Stimulated activated CD4-positive, alpha-beta T cell treated with anti-CD3 and anti-CD28 coated beads, Interleukin-2, amount 100 ng/mL, for 4 hours (primary cell): ENCODE data around the gene TCAP.

Experiments used
- DNase-seq: peaks from one replicate; pipeline ENCODE4 v3.0.0-alpha.2; 2020; ENCODE audit warnings: low read depth

TCAP gene

GRCh38 chr17:39667945-39668924 is 3.1 kb downstream of the TCAP start, which contains the start of gene PNMT:
Gene PNMT (plus strand): TSS chr17:39668453. CDS start chr17:39668476, 23 bp downstream.
- DNase-seq = peak; percentile 49

GRCh38 chr17:39669897-39670735 is 5.0 kb downstream of the TCAP start:
- DNase-seq = no peak

- no peak for DNase-seq
These were observed 5.6 kb downstream of the TCAP start for GRCh38 chr17:39670746-39671145.

GRCh38 chr17:39671651-39672521 is 6.7 kb downstream of the TCAP start:
- DNase-seq = no peak

GRCh38 chr17:39672522-39673334 is 7.6 kb downstream of the TCAP start:
- no peak for DNase-seq

- no peak for DNase-seq
These were observed 8.4 kb downstream of the TCAP start for GRCh38 chr17:39673335-39674081.

GRCh38 chr17:39674179-39674578 is 9.0 kb downstream of the TCAP start:
- no peak for DNase-seq

- no peak for DNase-seq
These were observed 9.7 kb downstream of the TCAP start for GRCh38 chr17:39674702-39675389.

- no peak for DNase-seq
These were observed 10.4 kb downstream of the TCAP start for GRCh38 chr17:39675390-39676082.

GRCh38 chr17:39676198-39676819 is 11.2 kb downstream of the TCAP start:
- DNase-seq = peak; percentile 9

GRCh38 chr17:39677072-39677471 is 11.9 kb downstream of the TCAP start:
- no peak for DNase-seq

- no peak for DNase-seq
These were observed 12.6 kb downstream of the TCAP start for GRCh38 chr17:39677542-39678339.

GRCh38 chr17:39678340-39679116 is 13.4 kb downstream of the TCAP start:
- DNase-seq = no peak

- no peak for DNase-seq
These were observed 14.5 kb downstream of the TCAP start for GRCh38 chr17:39679521-39680192.

GRCh38 chr17:39683295-39683939 is 18.3 kb downstream of the TCAP start:
- no peak for DNase-seq
